ENCODE data around the gene OR2H1. TPM values are rescaled to one million over a fixed set of nuclear protein-coding genes. Genes with fewer than 3 reads are reported as not detected.

OR2H1 gene
- total RNA-seq, 3 donors from 2014 or later = not detected

DNA sequence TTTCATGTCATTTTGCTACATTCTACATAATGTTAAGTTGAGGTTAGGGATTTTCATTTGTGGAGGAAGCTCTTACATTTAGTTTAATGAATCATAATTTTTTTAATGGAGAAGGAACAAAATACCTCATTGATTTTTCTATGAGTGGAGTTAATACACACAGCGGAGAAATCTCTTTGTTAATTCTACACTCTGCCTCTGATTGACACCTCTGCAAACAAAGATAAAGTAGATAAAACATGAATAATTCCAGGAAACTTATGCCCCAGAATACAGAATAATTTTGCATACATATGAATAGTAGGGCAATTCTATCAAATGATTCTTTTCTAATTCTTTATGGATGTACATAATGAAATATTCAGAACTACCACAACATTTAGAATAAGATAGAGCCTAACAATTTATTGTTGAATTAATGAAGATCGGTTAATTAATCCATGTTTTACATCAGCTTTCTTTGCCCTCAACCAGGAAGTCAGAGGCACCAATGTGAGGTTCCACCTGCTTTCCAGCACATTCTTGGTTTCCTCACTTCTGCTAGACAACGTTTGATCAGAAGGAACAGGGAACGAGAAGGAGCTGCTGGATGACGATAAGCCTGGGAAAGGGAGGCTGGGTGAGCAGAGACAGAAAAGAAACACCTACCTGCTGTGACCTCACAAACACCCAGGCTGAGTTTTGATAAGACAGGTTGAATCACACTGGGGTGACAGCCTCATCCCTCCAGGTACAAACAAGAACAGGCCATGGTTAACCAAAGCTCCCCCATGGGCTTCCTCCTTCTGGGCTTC lies 4.3 kb downstream of the OR2H1 start:
- intact Hi-C loops (cut with DNase I, micrococcal nuclease) = no loop called here
- TF ChIP-seq, protein P1, sequence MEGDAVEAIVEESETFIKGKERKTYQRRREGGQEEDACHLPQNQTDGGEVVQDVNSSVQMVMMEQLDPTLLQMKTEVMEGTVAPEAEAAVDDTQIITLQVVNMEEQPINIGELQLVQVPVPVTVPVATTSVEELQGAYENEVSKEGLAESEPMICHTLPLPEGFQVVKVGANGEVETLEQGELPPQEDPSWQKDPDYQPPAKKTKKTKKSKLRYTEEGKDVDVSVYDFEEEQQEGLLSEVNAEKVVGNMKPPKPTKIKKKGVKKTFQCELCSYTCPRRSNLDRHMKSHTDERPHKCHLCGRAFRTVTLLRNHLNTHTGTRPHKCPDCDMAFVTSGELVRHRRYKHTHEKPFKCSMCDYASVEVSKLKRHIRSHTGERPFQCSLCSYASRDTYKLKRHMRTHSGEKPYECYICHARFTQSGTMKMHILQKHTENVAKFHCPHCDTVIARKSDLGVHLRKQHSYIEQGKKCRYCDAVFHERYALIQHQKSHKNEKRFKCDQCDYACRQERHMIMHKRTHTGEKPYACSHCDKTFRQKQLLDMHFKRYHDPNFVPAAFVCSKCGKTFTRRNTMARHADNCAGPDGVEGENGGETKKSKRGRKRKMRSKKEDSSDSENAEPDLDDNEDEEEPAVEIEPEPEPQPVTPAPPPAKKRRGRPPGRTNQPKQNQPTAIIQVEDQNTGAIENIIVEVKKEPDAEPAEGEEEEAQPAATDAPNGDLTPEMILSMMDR (IDR thresholded peaks at IDR 0.05) = no peak
- Histone ChIP-seq H3K4me1 (ENCODE audit: low read depth) (no peaks in the 10 kb centered on the region), H3K36me3 (ENCODE audit: low read depth) (no peaks in the 10 kb centered on the region), H3K9me3 (no peaks in the 10 kb centered on the region), H3K4me3 (no peak overlapping the region)
- ATAC-seq = no peak
- DNase-seq = no peak

DNA sequence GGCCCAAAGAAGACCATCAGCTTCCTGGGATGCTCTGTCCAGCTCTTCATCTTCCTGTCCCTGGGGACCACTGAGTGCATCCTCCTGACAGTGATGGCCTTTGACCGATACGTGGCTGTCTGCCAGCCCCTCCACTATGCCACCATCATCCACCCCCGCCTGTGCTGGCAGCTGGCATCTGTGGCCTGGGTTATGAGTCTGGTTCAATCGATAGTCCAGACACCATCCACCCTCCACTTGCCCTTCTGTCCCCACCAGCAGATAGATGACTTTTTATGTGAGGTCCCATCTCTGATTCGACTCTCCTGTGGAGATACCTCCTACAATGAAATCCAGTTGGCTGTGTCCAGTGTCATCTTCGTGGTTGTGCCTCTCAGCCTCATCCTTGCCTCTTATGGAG lies 5.1 kb downstream of the OR2H1 start:
- H3K4me3 ChIP-seq = no peak overlapping the region
- TF ChIP-seq, protein P1 (IDR thresholded peaks at IDR 0.05) = no peak
- intact Hi-C loops (cut with DNase I, micrococcal nuclease) = no loop called here
- no peak for DNase-seq
- ATAC-seq = no peak
- H3K9me3 ChIP-seq = no peaks in the 10 kb centered on the region
- no peaks in the 10 kb centered on the region for H3K36me3 ChIP-seq (ENCODE audit: low read depth)
- H3K4me1 ChIP-seq (ENCODE audit: low read depth) = no peaks in the 10 kb centered on the region

DNA sequence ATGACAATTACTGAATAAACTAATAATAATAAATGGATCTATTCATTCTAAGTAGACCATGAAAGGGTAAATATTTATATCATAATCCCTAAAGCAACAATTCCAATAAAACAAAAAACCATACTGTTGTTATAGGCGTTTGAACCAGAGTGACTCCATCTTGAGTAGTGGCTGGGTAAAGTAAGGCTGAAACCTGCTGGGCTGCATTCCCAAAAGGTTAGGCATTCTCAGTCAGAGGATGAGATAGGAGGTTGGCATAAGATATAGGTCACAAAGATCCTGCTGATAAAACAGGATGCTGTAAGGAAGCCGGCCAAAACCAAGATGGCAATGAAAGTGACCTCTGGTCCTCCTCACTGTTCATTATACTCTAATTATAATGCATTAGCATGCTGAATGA lies 8.3 kb downstream of the OR2H1 start:
- ATAC-seq = no peak
- no peaks in the 10 kb centered on the region for H3K4me1 ChIP-seq (ENCODE audit: low read depth)
- intact Hi-C loops (cut with DNase I, micrococcal nuclease) = no loop called here
- H3K9me3 ChIP-seq = no peaks in the 10 kb centered on the region
- H3K36me3 ChIP-seq (ENCODE audit: low read depth) = no peaks in the 10 kb centered on the region
- no peak for DNase-seq
- no peak overlapping the region for H3K4me3 ChIP-seq
- TF ChIP-seq, protein P1 (IDR thresholded peaks at IDR 0.05) = no peak

DNA sequence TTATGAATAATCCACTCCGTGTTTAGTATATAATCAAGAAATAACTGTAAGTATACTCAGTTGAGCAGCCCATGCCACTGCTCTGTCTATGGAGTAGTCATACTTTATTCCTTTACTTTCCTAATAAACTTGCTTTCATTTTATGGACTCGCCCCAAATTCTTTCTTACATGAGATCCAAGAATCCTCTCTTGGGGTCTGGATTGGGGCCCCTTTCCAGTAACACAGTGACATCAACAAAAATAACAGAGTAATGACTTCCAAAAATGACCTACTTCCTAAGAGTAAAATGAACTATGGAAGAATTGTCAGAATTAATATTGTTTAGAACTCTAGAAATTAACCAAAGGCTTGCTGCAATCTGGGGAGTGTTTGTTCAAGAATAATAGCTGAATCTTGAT lies 8.8 kb downstream of the OR2H1 start:
- Histone ChIP-seq H3K4me1 (ENCODE audit: low read depth) (no peaks in the 10 kb centered on the region), H3K36me3 (ENCODE audit: low read depth) (no peaks in the 10 kb centered on the region), H3K9me3 (no peaks in the 10 kb centered on the region), H3K4me3 (no peak overlapping the region)
- TF ChIP-seq, protein P1 (IDR thresholded peaks at IDR 0.05) = no peak
- intact Hi-C loops (cut with DNase I, micrococcal nuclease) = no loop called here
- DNase-seq (no peak), ATAC-seq (no peak)

DNA sequence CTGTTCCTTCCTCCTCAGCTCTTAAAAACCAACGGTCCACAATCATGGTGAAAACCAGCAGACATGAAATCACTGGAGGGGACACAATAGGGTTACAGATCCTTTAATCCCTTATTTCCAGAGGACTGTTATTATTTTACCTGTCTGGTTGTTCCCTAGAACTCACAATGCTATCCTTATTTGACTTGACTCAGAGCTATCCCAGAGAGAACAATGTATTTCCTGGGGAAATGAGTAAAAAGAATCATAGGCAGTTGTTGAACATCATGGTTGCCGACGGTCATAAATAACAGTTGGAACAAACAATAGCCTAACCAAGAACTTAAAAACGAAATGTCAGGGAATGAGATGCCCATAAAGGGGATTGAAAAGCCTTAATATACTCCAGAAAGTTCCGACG lies 9.3 kb downstream of the OR2H1 start:
- TF ChIP-seq, protein P1 (IDR thresholded peaks at IDR 0.05) = no peak

More for the DNA sequence above, 9.3 kb downstream of the OR2H1 start:
- ATAC-seq (no peak), DNase-seq (no peak)
- H3K36me3 ChIP-seq (ENCODE audit: low read depth) = no peaks in the 10 kb centered on the region
- intact Hi-C loops (cut with DNase I, micrococcal nuclease) = no loop called here
- H3K4me3 ChIP-seq = no peak overlapping the region
- H3K4me1 ChIP-seq (ENCODE audit: low read depth) = no peaks in the 10 kb centered on the region
- no peaks in the 10 kb centered on the region for H3K9me3 ChIP-seq

Data from mucosa of descending colon (tissue), 3 donors.